H1 (cell line): ENCODE results near the gene MEGF11.

ENCODE experiments used
- FOSL1 ChIP-seq: IDR thresholded peaks from 2 replicates; pipeline ENCODE4 v1.6.1; 2011; ENCODE audit warnings: mild to moderate bottlenecking, low read depth, low read length, moderate library complexity; ENCODE audit not compliant: insufficient read depth
- SIRT6 ChIP-seq: IDR thresholded peaks from one replicate; pipeline ENCODE4 v1.7.1; 2012; ENCODE audit warnings: low read length, inconsistent platforms

DNA sequence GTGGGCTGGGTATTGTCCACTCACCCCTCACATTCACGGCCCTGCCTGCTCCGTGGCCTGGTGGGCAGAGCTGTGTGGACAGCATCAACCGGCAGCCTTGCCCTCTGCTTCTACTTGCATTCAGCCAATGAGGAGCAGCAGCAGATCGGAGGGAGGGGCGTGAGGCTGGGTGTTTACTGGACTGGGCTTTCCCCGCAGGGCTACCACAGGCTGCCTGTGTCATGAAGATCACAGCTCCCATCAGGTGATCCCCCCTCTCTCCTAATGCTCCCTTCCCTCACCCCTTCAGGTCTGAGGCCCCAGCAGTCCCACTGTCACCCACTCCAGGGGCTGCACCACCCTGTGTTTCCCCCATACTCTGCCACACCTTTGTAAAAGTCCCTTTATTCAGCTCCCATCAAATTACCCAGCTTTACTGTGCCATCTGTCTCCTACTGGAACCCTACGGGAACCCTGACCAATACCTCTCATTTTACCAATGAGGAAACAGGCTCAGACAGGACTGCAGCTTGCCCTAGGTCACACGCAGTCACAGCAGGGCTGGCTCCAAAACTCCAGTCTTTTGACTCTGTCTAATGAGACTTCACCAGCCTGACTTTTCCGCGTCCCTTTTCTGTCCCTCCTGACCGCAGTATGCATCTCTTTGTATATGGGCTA lies 81.1 kb downstream of the MEGF11 start:
- TF ChIP-seq FOSL1 (no peak), SIRT6 (no peak)
